H1 (cell line): ENCODE measurements around the gene INTS2. TPM values are rescaled to one million over a fixed set of nuclear protein-coding genes. Genes with fewer than 3 reads are reported as not detected.

Experiments
- EZH2 ChIP-seq: fragments of 200-600 bp; sonication (generic); IDR thresholded peaks from 2 replicates; pipeline ENCODE4 v1.7.1; 2012; ENCODE audit warnings: low read depth, mild to moderate bottlenecking, moderate library complexity, low read length, inconsistent platforms; ENCODE audit not compliant: severe bottlenecking
- GABPA ChIP-seq: IDR thresholded peaks from 2 replicates; pipeline ENCODE4 v1.6.1; 2011; ENCODE audit warnings: mild to moderate bottlenecking, low read length, moderate library complexity, borderline replicate concordance; ENCODE audit not compliant: insufficient read depth
- MAFK ChIP-seq: IDR thresholded peaks from 2 replicates; pipeline ENCODE4 v1.6.1; 2012; ENCODE audit warnings: low read depth, mild to moderate bottlenecking, improper control_type of control experiment, low read length
- RAD21 ChIP-seq, 2 experiments: IDR thresholded peaks in 1 of 2; conservative IDR thresholded peaks in 1 of 2; 2 replicates each; pipeline ENCODE4 v1.6.1; 2011; ENCODE audit warnings: low read depth in 2 of 2, low read length in 2 of 2, improper control_type of control experiment in 1 of 2, inconsistent platforms in 1 of 2, mild to moderate bottlenecking in 1 of 2, moderate library complexity in 1 of 2
- RBBP5 ChIP-seq: IDR thresholded peaks from 2 replicates; pipeline ENCODE4 v1.7.1; 2012; ENCODE audit warnings: low read depth, mild to moderate bottlenecking, inconsistent platforms, low read length, moderate library complexity, borderline replicate concordance
- TAF7 ChIP-seq: optimal IDR thresholded peaks from 2 replicates; pipeline ENCODE3; 2011; ENCODE audit warnings: low read depth, mild to moderate bottlenecking, inconsistent platforms, low read length, moderate library complexity, borderline replicate concordance
- polyA plus RNA-seq, 7 experiments: library from polyadenylated mRNA; depleted of rRNA in 3 of 7; stranded (reverse) in 5 of 7; unstranded in 2 of 7; fragments of >200 nt in 5 of 7; fragments of 200-250 nt in 2 of 7; gene quantifications; 1 replicate in 5 of 7; 2 replicates in 1 of 7; 4 replicates in 1 of 7; pipeline versions ENCODE4 v1.2.1 to v1.2.3, GENCODE V29; 2011 to 2013; ENCODE audit warnings: missing spikeins in 2 of 7, mixed read lengths in 2 of 7
- total RNA-seq: library from RNA; stranded (reverse); fragmentation: NEBNext Ultra II Directional; extraction: Animal tissue kit (Norgen Biotek cat#: 25700); gene quantifications from 2 replicates; pipeline ENCODE4 v1.2.1, GENCODE V29; 2021

The INTS2 gene
- total and polyA plus RNA-seq, 2 of the 8 experiments (the other 6 are each of a cell fraction or from before 2014, with no cell fraction given): 9.4 to 21.8 TPM

DNA sequence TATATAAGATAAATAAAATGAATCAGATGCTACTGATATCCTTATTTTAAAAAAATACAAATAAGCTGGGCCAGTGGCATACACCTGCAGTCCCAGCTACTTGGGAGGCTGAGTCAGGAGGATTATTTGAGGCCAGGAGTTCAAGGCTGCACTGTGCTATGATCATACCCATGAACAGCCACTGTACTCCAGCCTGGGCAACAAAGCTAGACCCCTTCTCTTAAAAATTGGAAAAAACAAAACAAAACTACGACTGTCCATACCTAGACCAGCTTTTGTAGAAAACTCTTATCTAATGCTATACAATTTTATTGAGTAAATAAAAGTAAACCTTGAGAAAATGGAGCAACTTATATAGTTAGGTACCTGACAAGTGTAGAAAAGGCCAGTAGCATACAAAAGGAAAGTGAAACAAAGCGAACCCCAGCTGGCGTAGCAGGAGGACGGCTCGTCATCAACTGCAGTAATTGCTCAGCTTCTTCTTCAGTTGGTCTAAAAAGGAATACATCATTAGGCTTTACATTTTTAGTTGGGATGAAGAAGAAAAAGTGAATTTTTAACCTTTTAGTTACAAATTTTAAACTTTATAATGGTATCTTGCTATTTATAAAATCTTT, 23.6 kb downstream of the INTS2 start (continued):
- TF ChIP-seq GABPA: no peak
- TF ChIP-seq MAFK: no peak
- no peak for TF ChIP-seq RBBP5
- no peak for TF ChIP-seq TAF7
- TF ChIP-seq EZH2: no peak
- TF ChIP-seq RAD21 (IDR thresholded peaks at IDR 0.05 in 1 of 2, conservative IDR thresholded peaks at IDR 0.05 in 1 of 2; ENCODE audit: low read depth in 2 of 2, low read length in 2 of 2): no peak
